Lower leg skin (tissue), 4 donors: ENCODE measurements around the gene RCOR1. TPM values are rescaled to one million over a fixed set of nuclear protein-coding genes. Genes with fewer than 3 reads are reported as not detected.
A peak's percentile ranks its signal among the peaks of the same experiment; 100 is the strongest.

Experiments
- DNase-seq, 2 donors: peaks; one replicate each; pipeline ENCODE4 v3.0.0-alpha.2; 2019; ENCODE audit warnings: low spot score in 2 of 2
- H3K4me3 ChIP-seq: fragments of 200-600 bp; sonication (generic); 2 replicates; pipeline ENCODE4 v1.5.1; 2017; ENCODE audit warnings: mild to moderate bottlenecking, low read depth; ENCODE audit not compliant: poor library complexity, severe bottlenecking
- CTCF ChIP-seq, 3 donors: fragments of 450-650 bp; IDR thresholded peaks; one replicate each; pipeline ENCODE4 v1.5.1; 2016; ENCODE audit warnings: antibody characterized with exemption in 3 of 3, mild to moderate bottlenecking in 3 of 3, moderate library complexity in 2 of 3
- POLR2A ChIP-seq, 2 donors: fragments of 450-650 bp; IDR thresholded peaks; one replicate each; pipeline ENCODE4 v1.6.1; 2016 to 2017; ENCODE audit warnings: antibody characterized with exemption in 2 of 2, mild to moderate bottlenecking in 1 of 2, moderate library complexity in 1 of 2
- WGBS, 2 donors: methylation state at CpG; one replicate each; pipeline ENCODE4 v1.1.5; 2018; 5-methylcytosine and 5-hydroxymethylcytosine counted together
- intact Hi-C: fragments of 100-400 bp; cut with DNase I; formaldehyde crosslinking; loops from one replicate; pipeline ENCODE4 v1.15.0; 2023; ENCODE audit warnings: low total_unique reads
- total RNA-seq, 4 donors: library from RNA; depleted of rRNA; stranded (reverse); fragments of >200 nt; gene quantifications; one replicate each; pipeline ENCODE4 v1.1.0, GENCODE V29; 2016

The RCOR1 gene
- total RNA-seq, 4 donors from 2014 or later: 20.1 to 25.3 (median 22.9) TPM

DNA sequence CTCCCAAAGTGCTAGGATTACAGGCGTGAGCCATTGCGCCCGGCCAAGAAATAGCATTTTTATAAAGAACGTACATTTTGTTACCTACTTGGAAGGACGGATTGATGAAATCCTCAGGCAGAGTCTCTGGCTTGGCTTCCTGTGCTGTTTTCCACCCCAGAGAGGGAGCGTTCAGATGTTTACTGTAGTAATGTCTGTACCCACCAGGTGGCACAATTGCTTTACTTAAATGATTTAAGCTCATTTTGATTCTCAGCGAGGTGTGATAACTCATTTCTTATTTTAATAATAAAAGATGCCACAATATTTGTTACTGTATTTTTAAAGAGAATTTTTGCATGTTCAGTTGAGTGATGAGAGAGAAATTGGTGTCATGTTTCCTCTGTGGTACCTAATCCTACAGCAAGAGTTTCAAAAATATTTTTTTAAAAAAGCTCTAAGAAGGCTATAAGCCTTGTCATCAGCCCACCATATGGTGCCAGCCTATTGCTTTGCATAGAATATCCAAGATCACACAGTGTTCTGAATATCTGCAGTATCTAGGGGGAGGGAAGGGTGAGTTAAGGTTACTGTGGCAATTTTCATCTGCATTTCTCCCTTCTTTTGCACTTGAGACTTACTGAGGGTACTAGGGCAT is 102.2 kb downstream of the RCOR1 start:
- 16 to 24% methylated on average over 7 of the region's 7 CpGs for WGBS, 2 donors
- intact Hi-C loops: no loop called here
- TF ChIP-seq POLR2A (IDR thresholded peaks at IDR 0.05) (no peak), CTCF (IDR thresholded peaks at IDR 0.05) (no peak)
- no peak overlapping the region for H3K4me3 ChIP-seq
- peak; percentile 80 to 89 for DNase-seq

DNA sequence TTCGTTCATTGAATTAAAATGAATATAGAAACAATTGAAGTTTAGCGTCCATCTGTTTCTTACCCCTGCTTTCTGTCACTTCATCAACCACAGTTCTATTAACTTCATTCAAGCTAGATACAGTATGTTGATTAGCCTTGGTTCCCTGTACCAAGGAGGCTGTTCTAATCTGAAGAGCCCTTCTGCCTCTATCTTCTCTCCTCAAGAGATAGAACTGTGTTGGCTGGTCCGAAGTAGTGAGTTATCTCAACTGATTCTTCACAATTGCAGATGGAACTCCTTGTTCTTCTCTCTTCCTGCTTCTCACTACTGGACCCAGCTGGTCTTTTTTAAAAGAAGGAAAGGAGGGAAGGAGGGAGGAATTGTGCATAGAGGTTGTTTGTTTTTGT is 102.7 kb downstream of the RCOR1 start:
- 58 to 60% methylated on average over 3 of the region's 3 CpGs for WGBS, 2 donors
- TF ChIP-seq POLR2A (IDR thresholded peaks at IDR 0.05): no peak
- no peak for TF ChIP-seq CTCF (IDR thresholded peaks at IDR 0.05)
- H3K4me3 ChIP-seq: no peak overlapping the region
- intact Hi-C loops: no loop called here
- no peak for DNase-seq

- H3K4me3 ChIP-seq: no peak overlapping the region
- WGBS, 2 donors: 83% methylated on average over 8 of the region's 8 CpGs
- intact Hi-C loops: no loop called here
- no peak for DNase-seq
- TF ChIP-seq CTCF (IDR thresholded peaks at IDR 0.05): no peak
Measured at GRCh38 chr14:102696332-102696731, 103.9 kb downstream of the RCOR1 start.

DNA sequence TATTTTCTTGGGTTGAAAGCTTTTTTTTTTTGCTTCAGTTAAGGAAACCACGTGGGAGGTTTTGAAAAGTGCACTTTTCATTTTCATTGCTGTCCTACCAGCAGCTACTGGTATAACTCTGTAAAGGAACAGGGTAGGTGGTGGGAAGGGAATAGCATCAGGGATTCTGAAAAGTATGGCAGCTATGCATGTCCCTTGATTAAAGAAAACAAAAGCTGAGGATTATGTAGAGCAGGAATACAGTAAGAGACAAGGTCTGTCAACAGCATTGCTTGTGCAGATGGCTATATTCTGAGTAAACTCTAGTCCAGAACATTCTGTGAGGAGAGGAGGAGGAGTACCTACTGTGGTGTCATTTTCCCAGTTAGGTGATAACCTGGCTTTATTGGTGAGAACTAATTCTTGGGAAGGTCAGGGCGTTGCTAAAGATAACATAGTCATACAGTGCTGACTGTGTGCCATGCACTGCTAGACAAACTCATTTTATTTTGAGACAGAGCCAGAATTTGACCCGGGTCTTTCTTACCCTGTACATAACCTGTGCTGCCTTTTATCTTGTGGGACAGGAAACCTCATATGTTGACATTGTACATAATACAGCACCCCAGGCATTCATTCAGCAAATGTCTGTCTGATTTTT is 104.5 kb downstream of the RCOR1 start:
- intact Hi-C loops: no loop called here
- DNase-seq: no peak
- TF ChIP-seq POLR2A (IDR thresholded peaks at IDR 0.05) (no peak), CTCF (IDR thresholded peaks at IDR 0.05) (no peak)
- 45 to 50% methylated on average over 3 of the region's 3 CpGs for WGBS, 2 donors
- no peak overlapping the region for H3K4me3 ChIP-seq

- no peak overlapping the region for H3K4me3 ChIP-seq
- intact Hi-C loops: no loop called here
- no peak for DNase-seq
- TF ChIP-seq POLR2A (IDR thresholded peaks at IDR 0.05) (no peak), CTCF (IDR thresholded peaks at IDR 0.05) (no peak)
- WGBS, 2 donors: 89 to 90% methylated on average over 6 of the region's 6 CpGs
Measured at GRCh38 chr14:102697501-102697900, 105.1 kb downstream of the RCOR1 start.
